K562 (cell line): Measurements from ENCODE around the gene NIPAL4. TPM values are rescaled to one million over a fixed set of nuclear protein-coding genes. Genes with fewer than 3 reads are reported as not detected.

Experiments used
- ATAC-seq: fragments of 200-7000 bp; cut with Tn5 transposase; 3 replicates; pipeline ENCODE4 v1.9.1; 2020; ENCODE audit warnings: moderate library complexity
- BruUV-seq: library from RNA; stranded (reverse); fragments of 400-500 nt; replicated peaks from 2 replicates; lab custom pipeline; 2021; lab: Mats Ljungman, UMichigan
- CTCF ChIA-PET: fragments of 300-600 bp; formaldehyde crosslinking; extraction: SDS; loops from one replicate; lab custom pipeline; 2021; ENCODE audit warnings: low intra/inter-chr PET ratio; lab: Yijun Ruan, JAX
- POLR2A ChIA-PET: fragments of 300-600, 350-650 bp; sonication (Branson Sonifier 250); formaldehyde crosslinking; extraction: SDS; loops from one replicate; lab custom pipeline; 2021; ENCODE audit warnings: antibody characterized with exemption, inconsistent platforms; lab: Yijun Ruan, JAX
- DNase-seq, 4 experiments: peaks; one replicate each; pipeline versions ENCODE4 v3.0.0 to v3.0.0-alpha.2; 2011 to 2018; ENCODE audit warnings: low spot score in 3 of 4, mixed read lengths in 3 of 4; ENCODE audit errors: extremely low read depth in 1 of 4
- FAIRE-seq: peaks from 2 replicates; lab custom pipeline; 2011; peaks lifted over from hg19 to GRCh38; lab: Jason Lieb, UNC
- H2AFZ ChIP-seq: 2 replicates; pipeline ENCODE4 v1.6.0; 2011; ENCODE audit warnings: low read depth, low read length, control low read depth, inconsistent platforms
- H3K27ac ChIP-seq: fragments of 200-600 bp; 3 replicates; pipeline ENCODE4 v1.8.0; 2011; ENCODE audit warnings: low read depth, mild to moderate bottlenecking, control low read depth, inconsistent platforms, low read length, moderate library complexity, mixed read lengths; ENCODE audit errors: extremely low read depth
- H3K27me3 ChIP-seq, 2 experiments: fragments of 300-600 bp in 1 of 2; 2 replicates in 1 of 2; 3 replicates in 1 of 2; pipeline versions ENCODE4 v1.6.0 to v1.8.0; 2011; ENCODE audit warnings: inconsistent platforms in 2 of 2, low read length in 2 of 2, mild to moderate bottlenecking in 1 of 2, mixed read lengths in 1 of 2, moderate library complexity in 1 of 2; ENCODE audit not compliant: control insufficient read depth in 2 of 2, insufficient read depth in 2 of 2
- H3K36me3 ChIP-seq: fragments of 300-600 bp; 3 replicates; pipeline ENCODE4 v1.8.0; 2011; ENCODE audit warnings: mild to moderate bottlenecking, low read length, inconsistent platforms; ENCODE audit not compliant: control insufficient read depth, insufficient read depth
- H3K4me1 ChIP-seq, 2 experiments: fragments of 200-600 bp in 1 of 2; replicated peaks in 1 of 2; 2 replicates in 1 of 2; 3 replicates in 1 of 2; pipeline versions ENCODE4 v1.5.1 to v1.8.0; 2011; ENCODE audit warnings: inconsistent platforms in 2 of 2, low read length in 2 of 2, mild to moderate bottlenecking in 1 of 2, mixed read lengths in 1 of 2, moderate library complexity in 1 of 2; ENCODE audit not compliant: control insufficient read depth in 2 of 2, insufficient read depth in 2 of 2
- H3K4me2 ChIP-seq: 2 replicates; pipeline ENCODE4 v1.6.1; 2011; ENCODE audit warnings: low read length, control low read depth, inconsistent platforms, mixed read lengths; ENCODE audit not compliant: insufficient read depth
- H3K4me3 ChIP-seq: fragments of 200-600 bp; sonication (generic), shearing (Covaris generic); 2 replicates; pipeline ENCODE4 v1.5.1; 2016; ENCODE audit warnings: control low read depth, inconsistent platforms
- H3K79me2 ChIP-seq: fragments of 200-600 bp; 3 replicates; pipeline ENCODE4 v1.8.0; 2011; ENCODE audit warnings: low read length, inconsistent platforms; ENCODE audit not compliant: control insufficient read depth, insufficient read depth
- H3K9ac ChIP-seq, 2 experiments: 2 replicates each; pipeline versions ENCODE4 v1.6.0 to v1.6.1; 2011; ENCODE audit warnings: low read depth in 2 of 2, low read length in 2 of 2, control low read depth in 1 of 2, inconsistent platforms in 1 of 2, mild to moderate bottlenecking in 1 of 2, mixed read lengths in 1 of 2; ENCODE audit not compliant: insufficient read depth in 1 of 2
- H3K9me1 ChIP-seq: one replicate; pipeline ENCODE4 v1.6.0; 2011; ENCODE audit warnings: inconsistent platforms, mild to moderate bottlenecking, low read length, moderate library complexity; ENCODE audit not compliant: control insufficient read depth, insufficient read depth
- H3K9me3 ChIP-seq: replicated peaks from 2 replicates; pipeline ENCODE4 v1.5.1; 2011; ENCODE audit warnings: low read depth, low read length, inconsistent platforms; ENCODE audit not compliant: control insufficient read depth, insufficient read depth
- H4K20me1 ChIP-seq: replicated peaks from 2 replicates; pipeline ENCODE4 v1.6.1; 2011; ENCODE audit warnings: low read length, inconsistent platforms, mixed read lengths; ENCODE audit not compliant: control insufficient read depth, insufficient read depth
- ARID1B ChIP-seq: fragments of 450-650 bp; IDR thresholded peaks from 2 replicates; pipeline ENCODE4 v1.6.1; 2016; ENCODE audit warnings: antibody characterized with exemption, mild to moderate bottlenecking, inconsistent platforms
- BACH1 ChIP-seq: fragments of 200-800 bp; sonication (Bioruptor generic); IDR thresholded peaks from 2 replicates; pipeline ENCODE4 v1.6.1; 2016; ENCODE audit warnings: missing genetic modification characterization, missing compliant biosample characterization
- DPF2 ChIP-seq: fragments of 450-650 bp; IDR thresholded peaks from 2 replicates; pipeline ENCODE4 v1.6.1; 2016
- ETV6 ChIP-seq, 3 experiments: fragments of 150-350 bp in 1 of 3; sonication (generic) in 1 of 3; formaldehyde crosslinking in 1 of 3; IDR thresholded peaks; 2 replicates each; pipeline versions ENCODE4 v1.6.1 to v1.8.0; 2014 to 2022; ENCODE audit warnings: borderline replicate concordance in 2 of 3, low read depth in 2 of 3, antibody characterized with exemption in 1 of 3, low read length in 1 of 3, mild to moderate bottlenecking in 1 of 3, missing genetic modification reagents in 1 of 3
- FIP1L1 ChIP-seq: fragments of 200-400 bp; formaldehyde crosslinking; IDR thresholded peaks from 2 replicates; pipeline ENCODE4 v1.6.1; 2018; ENCODE audit warnings: mild to moderate bottlenecking, low read depth, low read length; ENCODE audit not compliant: poor library complexity, severe bottlenecking
- GATAD2A ChIP-seq: fragments of 450-650 bp; IDR thresholded peaks from 2 replicates; pipeline ENCODE4 v1.6.1; 2017
- JUNB ChIP-seq: fragments of 450-650 bp; formaldehyde crosslinking; conservative IDR thresholded peaks from 2 replicates; pipeline ENCODE4 v1.4.0; 2020; ENCODE audit warnings: mild to moderate bottlenecking
- KDM1A ChIP-seq, 2 experiments: fragments of 450-650 bp; IDR thresholded peaks; 2 replicates each; pipeline ENCODE4 v1.6.1; 2016; ENCODE audit warnings: mild to moderate bottlenecking in 2 of 2
- MAZ ChIP-seq, 2 experiments: fragments of 450-650 bp in 1 of 2; sonication (generic) in 1 of 2; formaldehyde crosslinking; IDR thresholded peaks in 1 of 2; conservative IDR thresholded peaks in 1 of 2; 2 replicates each; pipeline versions ENCODE4 v1.4.0 to v1.5.0; 2020; ENCODE audit warnings: mild to moderate bottlenecking in 1 of 2, missing genetic modification reagents in 1 of 2
- POLR2AphosphoS2 ChIP-seq: IDR thresholded peaks from 2 replicates; pipeline ENCODE4 v1.6.1; 2012; ENCODE audit warnings: low read length, improper control_type of control experiment
- RCOR1 ChIP-seq, 2 experiments: IDR thresholded peaks; 2 replicates each; pipeline ENCODE4 v1.6.1; 2012; ENCODE audit warnings: low read depth in 2 of 2, low read length in 2 of 2, borderline replicate concordance in 1 of 2, improper control_type of control experiment in 1 of 2
- SAP30 ChIP-seq: fragments of 200-600 bp; sonication (generic); IDR thresholded peaks from 2 replicates; pipeline ENCODE4 v1.6.1; 2012; ENCODE audit warnings: borderline replicate concordance, low read depth, mild to moderate bottlenecking, moderate library complexity, low read length, control low read depth, inconsistent platforms; ENCODE audit not compliant: insufficient read depth, poor library complexity, severe bottlenecking
- SMARCA4 ChIP-seq: fragments of 450-650 bp; IDR thresholded peaks from 2 replicates; pipeline ENCODE4 v1.6.1; 2016
- SMARCE1 ChIP-seq: fragments of 450-650 bp; IDR thresholded peaks from 2 replicates; pipeline ENCODE4 v1.7.1; 2016; ENCODE audit warnings: mild to moderate bottlenecking
- TRIM25 ChIP-seq: fragments of 450-650 bp; IDR thresholded peaks from 2 replicates; pipeline ENCODE4 v1.7.0; 2016; ENCODE audit warnings: borderline replicate concordance
- U2AF1 ChIP-seq: fragments of 200-400 bp; formaldehyde crosslinking; optimal IDR thresholded peaks from 2 replicates; pipeline ENCODE3; 2017; ENCODE audit warnings: mild to moderate bottlenecking, low read depth, low read length, moderate library complexity
- ZBTB2 ChIP-seq: fragments of 450-650 bp; IDR thresholded peaks from 2 replicates; pipeline ENCODE4 v1.6.1; 2016; ENCODE audit warnings: antibody characterized with exemption
- ZNF124 ChIP-seq: sonication (generic); formaldehyde crosslinking; IDR thresholded peaks from 2 replicates; pipeline ENCODE4 v1.8.1; 2022; ENCODE audit warnings: missing genetic modification reagents
- ZNF584 ChIP-seq: fragments of 200-800 bp; sonication (Bioruptor generic); IDR thresholded peaks from 2 replicates; pipeline ENCODE4 v1.6.1; 2016; ENCODE audit warnings: low read depth, mild to moderate bottlenecking, missing genetic modification characterization, missing compliant biosample characterization
- ZNF668 ChIP-seq: fragments of 250-450 bp; sonication (Bioruptor Pico); IDR thresholded peaks from 2 replicates; pipeline ENCODE4 v1.8.0; 2022; ENCODE audit warnings: mild to moderate bottlenecking, inconsistent platforms
- WGBS: fragments of 100-300 bp; shearing (Covaris generic); methylation state at CpG from one replicate; pipeline ENCODE4 v1.1.6; 2016; ENCODE audit warnings: low coverage, mixed read lengths; ENCODE audit not compliant: insufficient coverage; ENCODE audit errors: missing lambda C conversion rate; 5-methylcytosine and 5-hydroxymethylcytosine counted together
- in situ Hi-C: fragments of 300-500 bp; cut with MboI; formaldehyde crosslinking; loops from 4 replicates; pipeline ENCODE4 v1.15.0; 2018; ENCODE audit warnings: inconsistent platforms, mixed read lengths
- intact Hi-C: fragments of 100-400 bp; cut with micrococcal nuclease; formaldehyde crosslinking; loops from 2 replicates; pipeline ENCODE4 v1.14.2; 2022
- polyA plus RNA-seq, 8 experiments: library from polyadenylated mRNA; depleted of rRNA in 4 of 8; stranded (reverse) in 5 of 8; unstranded in 3 of 8; fragments of >200 nt; fragmentation: Nextera tagmentation in 2 of 8; fragmentation: Illumina TruSeq in 1 of 8; extraction: Ambion mirVana in 2 of 8; extraction: Trizol in 1 of 8; gene quantifications; 2 replicates each; pipeline versions ENCODE4 v1.2.1 to v1.2.3, GENCODE V29; 2011 to 2014; ENCODE audit warnings: inconsistent platforms in 1 of 8, missing spikeins in 1 of 8
- total RNA-seq, 7 experiments: library from RNA; depleted of rRNA in 6 of 7; stranded (reverse); fragments of >200 nt in 6 of 7; fragmentation: Illumina TruSeq in 2 of 7; extraction: Trizol in 2 of 7; gene quantifications; 2 replicates each; pipeline versions ENCODE4 v1.2.1 to v1.2.3, GENCODE V29; 2011 to 2021; ENCODE audit warnings: low replicate concordance in 1 of 7

NIPAL4 gene
- total and polyA plus RNA-seq, 9 of the 15 experiments (the other 6 are each of a cell fraction or from before 2014, with no cell fraction given): not detected

DNA sequence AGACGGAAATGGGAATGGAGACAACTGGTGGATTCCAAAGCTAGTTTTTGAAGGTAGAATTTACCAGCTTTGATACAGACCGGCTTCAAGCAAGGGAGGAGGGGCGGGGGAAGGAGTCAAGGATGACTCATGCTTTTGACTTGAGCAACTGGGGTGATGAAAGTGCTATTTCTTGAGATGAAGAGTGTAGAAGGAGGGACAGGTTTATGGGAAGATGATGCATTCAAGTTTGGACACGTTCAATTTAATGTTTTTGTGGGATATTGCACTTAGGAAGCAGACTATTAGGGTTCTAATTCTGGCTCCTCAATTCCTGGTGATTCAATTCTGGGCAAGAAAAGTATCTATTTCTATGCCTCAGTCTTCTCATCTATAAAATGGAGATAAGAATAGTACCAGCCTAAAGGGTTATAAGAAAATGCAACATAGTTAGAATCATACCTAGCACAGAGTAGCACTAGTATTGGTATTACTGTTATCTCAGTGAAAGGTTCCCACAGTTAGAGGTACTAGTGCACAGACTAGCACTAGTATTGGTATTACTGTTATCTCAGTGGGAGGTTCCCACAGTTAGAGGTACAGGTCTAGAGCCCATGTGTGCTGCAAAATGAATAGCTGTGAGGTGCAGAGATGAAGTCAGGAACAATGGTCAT lies 4.6 kb downstream of the NIPAL4 start:
- DNase-seq (peak; percentile 48 to 56 (median 54)), ATAC-seq (peak; percentile 95), FAIRE-seq (peak; percentile 78)
- intact Hi-C loops: no loop called here
- H3K9me1 ChIP-seq: no peaks in the 10 kb centered on the region
- no peaks in the 10 kb centered on the region; the same call in 1 of the 2 replicates for H4K20me1 ChIP-seq
- H3K9ac ChIP-seq: no peak overlapping the region
- CTCF ChIA-PET: no interaction called here
- in situ Hi-C loops: no loop called here
- BruUV-seq: no TSS peak
- WGBS: 0% methylated on average over 4 of the region's 4 CpGs
- H3K9me3 ChIP-seq: no peaks in the 10 kb centered on the region
- H3K4me1 ChIP-seq: peaks cover 5 to 7% of the 10 kb centered on the region in 2 experiments; a peak in 3 of 5 replicates
- peak overlapping the region; percentile 38; the same call in 1 of the 2 replicates for H3K4me2 ChIP-seq
- no peaks in the 10 kb centered on the region for H3K79me2 ChIP-seq
- peaks cover 8 to 21% of the 10 kb centered on the region in 2 experiments; a peak in 2 of 5 replicates for H3K27me3 ChIP-seq
- H3K27ac ChIP-seq: no peak overlapping the region
- H3K4me3 ChIP-seq: no peak overlapping the region
- peak overlapping the region; percentile 22; the same call in 1 of the 2 replicates for H2AFZ ChIP-seq
- no peaks in the 10 kb centered on the region for H3K36me3 ChIP-seq
- POLR2A ChIA-PET: no interaction called here
- TF ChIP-seq JUNB (CRISPR knock-in tag): peak; percentile 87
- TF ChIP-seq ZNF668 (CRISPR knock-in tag): no peak
- no peak for TF ChIP-seq U2AF1
- TF ChIP-seq SAP30: no peak
- TF ChIP-seq ARID1B: peak; percentile 76
- TF ChIP-seq GATAD2A: no peak
- TF ChIP-seq TRIM25: no peak
- TF ChIP-seq SMARCA4: peak; percentile 88
- peak; percentile 27; the same call in 1 of the 2 replicates for TF ChIP-seq ZNF584 (CRISPR knock-in tag)
- TF ChIP-seq BACH1: peak; percentile 57; the same call in 1 of the 2 replicates
- TF ChIP-seq POLR2AphosphoS2: no peak
- no peak for TF ChIP-seq ZNF124
- peak; percentile 82; the same call in 1 of the 2 replicates for TF ChIP-seq SMARCE1
- peak in 1 of 2 experiments; percentile 59; a peak in 1 of 4 replicates for TF ChIP-seq MAZ (CRISPR knock-in tag; conservative IDR thresholded peaks at IDR 0.05 in 1 of 2, IDR thresholded peaks at IDR 0.05 in 1 of 2)
- TF ChIP-seq RCOR1 (IDR thresholded peaks at IDR 0.05; ENCODE audit: borderline replicate concordance in 1 of 2, low read depth in 2 of 2, low read length in 2 of 2): peak in 1 of 2 experiments; percentile 69; a peak in 1 of 4 replicates
- TF ChIP-seq DPF2: peak; percentile 89
- no peak for TF ChIP-seq ETV6 (IDR thresholded peaks at IDR 0.05; ENCODE audit: borderline replicate concordance in 1 of 2, low read depth in 2 of 2, low read length in 1 of 2)
- TF ChIP-seq ETV6 (CRISPR knock-in tag; IDR thresholded peaks at IDR 0.05; ENCODE audit: borderline replicate concordance): no peak
- no peak for TF ChIP-seq FIP1L1
- TF ChIP-seq KDM1A (IDR thresholded peaks at IDR 0.05): peak; percentile 60 to 62
- no peak for TF ChIP-seq ZBTB2
